Measurements from ENCODE around the gene SHOX.

Gene SHOX

GRCh38 chrX:698206-698605 lies 67.6 kb downstream of the SHOX start:
- Histone ChIP-seq H3K79me2 (ENCODE audit: control insufficient read depth, insufficient read depth, low read length) (no peaks in the 10 kb centered on the region), H4K8ac (ENCODE audit: low read depth, low read length) (no peak overlapping the region), H3K36me3 (ENCODE audit: control insufficient read depth, insufficient read depth, low read length) (no peaks in the 10 kb centered on the region), H3K18ac (ENCODE audit: low read length) (no peak overlapping the region), H3K56ac (ENCODE audit: low read length) (no peak overlapping the region), H3K23ac (ENCODE audit: low read length) (no peak overlapping the region), H2BK120ac (ENCODE audit: low read depth, low read length) (no peak overlapping the region), H3K4me1 (ENCODE audit: control insufficient read depth, low read depth, low read length) (no peaks in the 10 kb centered on the region), H3K9ac (ENCODE audit: low read length) (no peak overlapping the region), H3K27ac (ENCODE audit: low read depth, low read length) (no peak overlapping the region), H3K4ac (ENCODE audit: low read depth, low read length) (no peak overlapping the region), H3K27me3 (ENCODE audit: insufficient read depth, low read length, poor library complexity) (no peaks in the 10 kb centered on the region), H3K4me3 (ENCODE audit: low read length) (no peak overlapping the region), H2BK5ac (ENCODE audit: low read length) (no peak overlapping the region), H3K4me2 (ENCODE audit: low read length) (no peak overlapping the region), H3K79me1 (ENCODE audit: low read length) (no peaks in the 10 kb centered on the region), H2BK15ac (replicated peaks; ENCODE audit: low read depth) (no peak overlapping the region), H4K5ac (ENCODE audit: low read length) (no peak overlapping the region), H2AK5ac (ENCODE audit: low read length) (no peak overlapping the region)
- no peak for DNase-seq
- WGBS (ENCODE audit: extremely low coverage, insufficient coverage, low lambda C conversion rate): no CpG with 5 or more reads among the region's 20 CpGs

GRCh38 chrX:700936-701335 lies 70.3 kb downstream of the SHOX start:
- DNase-seq: peak; percentile 89
- no peaks in the 10 kb centered on the region for H3K4me1 ChIP-seq (ENCODE audit: control insufficient read depth, low read depth, low read length)
- no peak overlapping the region for H4K5ac ChIP-seq (ENCODE audit: low read length)
- no peaks in the 10 kb centered on the region for H3K79me1 ChIP-seq (ENCODE audit: low read length)
- H2BK120ac ChIP-seq (ENCODE audit: low read depth, low read length): no peak overlapping the region
- H3K79me2 ChIP-seq (ENCODE audit: control insufficient read depth, insufficient read depth, low read length): no peaks in the 10 kb centered on the region
- H2AK5ac ChIP-seq (ENCODE audit: low read length): no peak overlapping the region
- no peak overlapping the region for H3K23ac ChIP-seq (ENCODE audit: low read length)
- H3K4me2 ChIP-seq (ENCODE audit: low read length): no peak overlapping the region
- H2BK15ac ChIP-seq (replicated peaks; ENCODE audit: low read depth): no peak overlapping the region
- H2BK5ac ChIP-seq (ENCODE audit: low read length): no peak overlapping the region
- H4K8ac ChIP-seq (ENCODE audit: low read depth, low read length): no peak overlapping the region
- H3K27ac ChIP-seq (ENCODE audit: low read depth, low read length): no peak overlapping the region
- no peak overlapping the region for H3K9ac ChIP-seq (ENCODE audit: low read length)
- no peak overlapping the region for H3K4ac ChIP-seq (ENCODE audit: low read depth, low read length)
- H3K56ac ChIP-seq (ENCODE audit: low read length): no peak overlapping the region
- WGBS (ENCODE audit: extremely low coverage, insufficient coverage, low lambda C conversion rate): no CpG with 5 or more reads among the region's 6 CpGs
- H3K36me3 ChIP-seq (ENCODE audit: control insufficient read depth, insufficient read depth, low read length): no peaks in the 10 kb centered on the region
- no peaks in the 10 kb centered on the region for H3K27me3 ChIP-seq (ENCODE audit: insufficient read depth, low read length, poor library complexity)
- no peak overlapping the region for H3K4me3 ChIP-seq (ENCODE audit: low read length)
- H3K18ac ChIP-seq (ENCODE audit: low read length): no peak overlapping the region

GRCh38 chrX:701673-702072 lies 71.1 kb downstream of the SHOX start:
- Histone ChIP-seq H3K56ac (ENCODE audit: low read length) (no peak overlapping the region), H3K4me3 (ENCODE audit: low read length) (no peak overlapping the region), H3K36me3 (ENCODE audit: control insufficient read depth, insufficient read depth, low read length) (no peaks in the 10 kb centered on the region), H3K23ac (ENCODE audit: low read length) (no peak overlapping the region), H3K27me3 (ENCODE audit: insufficient read depth, low read length, poor library complexity) (no peaks in the 10 kb centered on the region), H3K27ac (ENCODE audit: low read depth, low read length) (no peak overlapping the region), H2BK120ac (ENCODE audit: low read depth, low read length) (no peak overlapping the region), H4K5ac (ENCODE audit: low read length) (no peak overlapping the region), H3K18ac (ENCODE audit: low read length) (no peak overlapping the region), H3K9ac (ENCODE audit: low read length) (no peak overlapping the region), H2BK15ac (replicated peaks; ENCODE audit: low read depth) (no peak overlapping the region), H3K4ac (ENCODE audit: low read depth, low read length) (no peak overlapping the region), H2BK5ac (ENCODE audit: low read length) (no peak overlapping the region), H3K79me2 (ENCODE audit: control insufficient read depth, insufficient read depth, low read length) (no peaks in the 10 kb centered on the region), H2AK5ac (ENCODE audit: low read length) (no peak overlapping the region), H3K4me2 (ENCODE audit: low read length) (no peak overlapping the region), H3K79me1 (ENCODE audit: low read length) (no peaks in the 10 kb centered on the region), H4K8ac (ENCODE audit: low read depth, low read length) (no peak overlapping the region), H3K4me1 (ENCODE audit: control insufficient read depth, low read depth, low read length) (no peaks in the 10 kb centered on the region)
- WGBS (ENCODE audit: extremely low coverage, insufficient coverage, low lambda C conversion rate): no CpG with 5 or more reads among the region's 5 CpGs
- no peak for DNase-seq

GRCh38 chrX:703466-703865 lies 72.9 kb downstream of the SHOX start:
- Histone ChIP-seq H3K79me1 (ENCODE audit: low read length) (no peaks in the 10 kb centered on the region), H3K27me3 (ENCODE audit: insufficient read depth, low read length, poor library complexity) (no peaks in the 10 kb centered on the region), H3K18ac (ENCODE audit: low read length) (no peak overlapping the region), H3K27ac (ENCODE audit: low read depth, low read length) (no peak overlapping the region), H2BK15ac (replicated peaks; ENCODE audit: low read depth) (no peak overlapping the region), H2AK5ac (ENCODE audit: low read length) (no peak overlapping the region), H4K8ac (ENCODE audit: low read depth, low read length) (no peak overlapping the region), H3K56ac (ENCODE audit: low read length) (no peak overlapping the region), H2BK5ac (ENCODE audit: low read length) (no peak overlapping the region), H4K5ac (ENCODE audit: low read length) (no peak overlapping the region), H3K4me1 (ENCODE audit: control insufficient read depth, low read depth, low read length) (no peaks in the 10 kb centered on the region), H3K23ac (ENCODE audit: low read length) (no peak overlapping the region), H2BK120ac (ENCODE audit: low read depth, low read length) (no peak overlapping the region), H3K9ac (ENCODE audit: low read length) (no peak overlapping the region), H3K4ac (ENCODE audit: low read depth, low read length) (no peak overlapping the region), H3K36me3 (ENCODE audit: control insufficient read depth, insufficient read depth, low read length) (no peaks in the 10 kb centered on the region), H3K4me2 (ENCODE audit: low read length) (no peak overlapping the region), H3K79me2 (ENCODE audit: control insufficient read depth, insufficient read depth, low read length) (no peaks in the 10 kb centered on the region), H3K4me3 (ENCODE audit: low read length) (no peak overlapping the region)
- DNase-seq: no peak
- WGBS (ENCODE audit: extremely low coverage, insufficient coverage, low lambda C conversion rate): no CpG with 5 or more reads among the region's 2 CpGs

GRCh38 chrX:703866-704265 lies 73.3 kb downstream of the SHOX start:
- Histone ChIP-seq H3K27me3 (ENCODE audit: insufficient read depth, low read length, poor library complexity) (no peaks in the 10 kb centered on the region), H2BK15ac (replicated peaks; ENCODE audit: low read depth) (no peak overlapping the region), H3K56ac (ENCODE audit: low read length) (no peak overlapping the region), H3K18ac (ENCODE audit: low read length) (no peak overlapping the region), H3K4me3 (ENCODE audit: low read length) (no peak overlapping the region), H3K4ac (ENCODE audit: low read depth, low read length) (no peak overlapping the region), H4K5ac (ENCODE audit: low read length) (no peak overlapping the region), H4K8ac (ENCODE audit: low read depth, low read length) (no peak overlapping the region), H2AK5ac (ENCODE audit: low read length) (no peak overlapping the region), H3K4me1 (ENCODE audit: control insufficient read depth, low read depth, low read length) (no peaks in the 10 kb centered on the region), H3K23ac (ENCODE audit: low read length) (no peak overlapping the region), H3K9ac (ENCODE audit: low read length) (no peak overlapping the region), H3K79me1 (ENCODE audit: low read length) (no peaks in the 10 kb centered on the region), H2BK5ac (ENCODE audit: low read length) (no peak overlapping the region), H3K79me2 (ENCODE audit: control insufficient read depth, insufficient read depth, low read length) (no peaks in the 10 kb centered on the region), H3K27ac (ENCODE audit: low read depth, low read length) (no peak overlapping the region), H2BK120ac (ENCODE audit: low read depth, low read length) (no peak overlapping the region), H3K36me3 (ENCODE audit: control insufficient read depth, insufficient read depth, low read length) (no peaks in the 10 kb centered on the region), H3K4me2 (ENCODE audit: low read length) (no peak overlapping the region)
- DNase-seq: peak; percentile 44
- WGBS (ENCODE audit: extremely low coverage, insufficient coverage, low lambda C conversion rate): no CpG with 5 or more reads among the region's 3 CpGs
